ENCODE results near the gene HLA-A. TPM values are rescaled to one million over a fixed set of nuclear protein-coding genes. Genes with fewer than 3 reads are reported as not detected.

The HLA-A gene
- total RNA-seq, 1 donor = 325 TPM

DNA sequence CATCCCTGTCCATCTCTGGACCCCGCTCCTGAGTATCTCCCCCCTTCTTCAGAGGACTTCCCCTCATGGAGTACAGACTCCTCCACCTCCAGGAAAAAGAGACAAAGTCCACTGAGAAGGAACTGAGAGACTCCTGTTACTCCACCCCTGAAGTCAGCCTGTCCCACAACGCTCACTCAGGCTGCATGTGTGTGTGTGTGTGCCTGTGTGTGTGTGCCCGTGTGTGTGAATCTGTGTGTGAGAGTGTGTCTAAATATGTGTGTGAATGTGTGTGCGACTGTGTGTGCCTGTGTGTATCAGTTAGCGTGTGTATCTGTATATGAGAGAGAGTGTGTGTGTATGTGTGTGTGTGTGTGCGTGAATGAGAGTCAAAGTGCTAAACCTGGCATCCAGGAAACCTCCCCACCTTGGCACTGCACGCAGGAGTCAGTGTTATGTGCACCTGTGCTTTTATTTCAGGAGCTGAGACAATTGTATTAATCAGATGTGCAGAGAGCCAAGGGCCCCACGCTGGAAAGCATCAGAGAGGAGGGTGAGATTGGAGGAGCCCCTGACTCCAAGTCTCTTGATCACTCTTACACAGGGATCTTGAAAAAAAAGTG is 39.0 kb downstream of the HLA-A start:
- DNase-seq (ENCODE audit: low read depth) = no peak
- no peak overlapping the region for H3K4me3 ChIP-seq (ENCODE audit: low read depth, low read length)
- TF ChIP-seq, protein P1, sequence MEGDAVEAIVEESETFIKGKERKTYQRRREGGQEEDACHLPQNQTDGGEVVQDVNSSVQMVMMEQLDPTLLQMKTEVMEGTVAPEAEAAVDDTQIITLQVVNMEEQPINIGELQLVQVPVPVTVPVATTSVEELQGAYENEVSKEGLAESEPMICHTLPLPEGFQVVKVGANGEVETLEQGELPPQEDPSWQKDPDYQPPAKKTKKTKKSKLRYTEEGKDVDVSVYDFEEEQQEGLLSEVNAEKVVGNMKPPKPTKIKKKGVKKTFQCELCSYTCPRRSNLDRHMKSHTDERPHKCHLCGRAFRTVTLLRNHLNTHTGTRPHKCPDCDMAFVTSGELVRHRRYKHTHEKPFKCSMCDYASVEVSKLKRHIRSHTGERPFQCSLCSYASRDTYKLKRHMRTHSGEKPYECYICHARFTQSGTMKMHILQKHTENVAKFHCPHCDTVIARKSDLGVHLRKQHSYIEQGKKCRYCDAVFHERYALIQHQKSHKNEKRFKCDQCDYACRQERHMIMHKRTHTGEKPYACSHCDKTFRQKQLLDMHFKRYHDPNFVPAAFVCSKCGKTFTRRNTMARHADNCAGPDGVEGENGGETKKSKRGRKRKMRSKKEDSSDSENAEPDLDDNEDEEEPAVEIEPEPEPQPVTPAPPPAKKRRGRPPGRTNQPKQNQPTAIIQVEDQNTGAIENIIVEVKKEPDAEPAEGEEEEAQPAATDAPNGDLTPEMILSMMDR (IDR thresholded peaks at IDR 0.05; ENCODE audit: insufficient read depth, low read depth, low read length) = no peak

DNA sequence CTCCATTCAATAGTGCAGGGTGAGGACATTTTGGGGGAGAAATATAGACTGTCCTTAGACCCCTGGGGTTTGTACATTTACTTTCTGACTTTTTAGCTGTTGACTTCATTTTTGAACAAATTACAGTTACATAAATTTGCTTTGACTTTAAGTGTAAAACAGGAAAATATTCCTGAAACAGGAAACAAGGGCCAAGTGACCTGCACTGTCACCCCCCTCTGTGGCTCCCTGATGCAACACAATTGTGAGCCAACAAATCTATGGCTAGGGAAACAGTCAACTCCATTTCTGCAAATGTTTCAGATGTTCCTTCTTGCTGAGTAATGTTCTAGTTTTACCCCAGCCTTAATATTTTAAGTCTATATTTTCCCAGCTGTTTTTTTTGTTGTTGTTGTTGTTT is 39.8 kb downstream of the HLA-A start:
- TF ChIP-seq, protein P1 (IDR thresholded peaks at IDR 0.05; ENCODE audit: insufficient read depth, low read depth, low read length) = no peak
- DNase-seq (ENCODE audit: low read depth) = no peak

GRCh38 chr6:29984232-29984631 is 41.9 kb downstream of the HLA-A start:
- TF ChIP-seq, protein P1 (IDR thresholded peaks at IDR 0.05; ENCODE audit: insufficient read depth, low read depth, low read length) = no peak
- no peak for DNase-seq (ENCODE audit: low read depth)
- no peak overlapping the region for H3K4me3 ChIP-seq (ENCODE audit: low read depth, low read length)

More for the DNA sequence above, 39.8 kb downstream of the HLA-A start:
- no peak overlapping the region for H3K4me3 ChIP-seq (ENCODE audit: low read depth, low read length)

DNA sequence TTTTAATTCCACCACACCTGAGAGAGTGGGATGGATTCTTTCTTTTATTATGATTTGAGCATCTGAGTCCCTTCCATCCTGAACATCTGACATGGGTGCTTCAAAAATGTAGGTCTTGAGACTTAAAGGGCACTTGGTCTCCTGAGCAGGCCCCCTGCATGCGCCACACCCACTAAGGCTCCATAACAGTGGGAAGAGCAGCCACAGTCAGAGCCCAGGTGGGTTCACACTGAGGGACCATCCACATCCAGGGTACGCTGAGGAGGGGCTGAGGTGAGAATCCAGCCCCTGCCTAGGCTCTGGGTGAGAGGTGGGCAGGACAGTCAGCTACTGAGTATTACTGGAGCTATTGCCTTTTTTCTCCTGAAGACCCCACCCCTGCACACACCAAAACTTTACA is 42.7 kb downstream of the HLA-A start:
- TF ChIP-seq, protein P1 (IDR thresholded peaks at IDR 0.05; ENCODE audit: insufficient read depth, low read depth, low read length) = no peak
- no peak overlapping the region for H3K4me3 ChIP-seq (ENCODE audit: low read depth, low read length)
- DNase-seq (ENCODE audit: low read depth) = no peak

- TF ChIP-seq, protein P1 (IDR thresholded peaks at IDR 0.05; ENCODE audit: insufficient read depth, low read depth, low read length) = no peak
- H3K4me3 ChIP-seq (ENCODE audit: low read depth, low read length) = no peak overlapping the region
- DNase-seq (ENCODE audit: low read depth) = no peak
Observed at GRCh38 chr6:29986179-29986781, 43.9 kb downstream of the HLA-A start.

- no peak overlapping the region for H3K4me3 ChIP-seq (ENCODE audit: low read depth, low read length)
- TF ChIP-seq, protein P1 (IDR thresholded peaks at IDR 0.05; ENCODE audit: insufficient read depth, low read depth, low read length) = no peak
- peak; percentile 52 for DNase-seq (ENCODE audit: low read depth)
Observed at GRCh38 chr6:29989211-29989610, 46.9 kb downstream of the HLA-A start.

All from fibroblast of villous mesenchyme (primary cell).